ENCODE data around the gene CMTM8.

Gene CMTM8

GRCh38 chr3:32366638-32367397, 128.3 kb downstream of the CMTM8 start:
- no peak overlapping the region for H3K27ac ChIP-seq (ENCODE audit: low read depth, low read length)
- H3K4me1 ChIP-seq (ENCODE audit: control insufficient read depth, insufficient read depth, low read length): no peaks in the 10 kb centered on the region
- no peak overlapping the region for H3K4me3 ChIP-seq (ENCODE audit: low read length)
- no peaks in the 10 kb centered on the region for H3K36me3 ChIP-seq (ENCODE audit: control insufficient read depth, insufficient read depth, low read length)
- no peaks in the 10 kb centered on the region for H3K27me3 ChIP-seq (ENCODE audit: control insufficient read depth, insufficient read depth, low read length)
- H3K9ac ChIP-seq (ENCODE audit: low read length): no peak overlapping the region

- H3K27me3 ChIP-seq (ENCODE audit: control insufficient read depth, insufficient read depth, low read length): no peaks in the 10 kb centered on the region
- H3K9ac ChIP-seq (ENCODE audit: low read length): no peak overlapping the region
- H3K27ac ChIP-seq (ENCODE audit: low read depth, low read length): no peak overlapping the region
- no peaks in the 10 kb centered on the region for H3K36me3 ChIP-seq (ENCODE audit: control insufficient read depth, insufficient read depth, low read length)
- no peaks in the 10 kb centered on the region for H3K4me1 ChIP-seq (ENCODE audit: control insufficient read depth, insufficient read depth, low read length)
- no peak overlapping the region for H3K4me3 ChIP-seq (ENCODE audit: low read length)
These were observed 129.0 kb downstream of the CMTM8 start for GRCh38 chr3:32367442-32367841.

GRCh38 chr3:32371461-32372212, 133.2 kb downstream of the CMTM8 start:
- Histone ChIP-seq H3K36me3 (ENCODE audit: control insufficient read depth, insufficient read depth, low read length) (no peaks in the 10 kb centered on the region), H3K27ac (ENCODE audit: low read depth, low read length) (no peak overlapping the region)

GRCh38 chr3:32372213-32372490, 133.7 kb downstream of the CMTM8 start:
- H3K27ac ChIP-seq (ENCODE audit: low read depth, low read length): no peak overlapping the region
- no peaks in the 10 kb centered on the region for H3K4me1 ChIP-seq (ENCODE audit: control insufficient read depth, insufficient read depth, low read length)
- no peak overlapping the region for H3K9ac ChIP-seq (ENCODE audit: low read length)
- H3K27me3 ChIP-seq (ENCODE audit: control insufficient read depth, insufficient read depth, low read length): no peaks in the 10 kb centered on the region
- no peaks in the 10 kb centered on the region for H3K36me3 ChIP-seq (ENCODE audit: control insufficient read depth, insufficient read depth, low read length)
- no peak overlapping the region for H3K4me3 ChIP-seq (ENCODE audit: low read length)

More at GRCh38 chr3:32371461-32372212, 133.2 kb downstream of the CMTM8 start:
- H3K9ac ChIP-seq (ENCODE audit: low read length): no peak overlapping the region
- H3K4me1 ChIP-seq (ENCODE audit: control insufficient read depth, insufficient read depth, low read length): no peaks in the 10 kb centered on the region
- no peaks in the 10 kb centered on the region for H3K27me3 ChIP-seq (ENCODE audit: control insufficient read depth, insufficient read depth, low read length)
- H3K4me3 ChIP-seq (ENCODE audit: low read length): no peak overlapping the region

DNA sequence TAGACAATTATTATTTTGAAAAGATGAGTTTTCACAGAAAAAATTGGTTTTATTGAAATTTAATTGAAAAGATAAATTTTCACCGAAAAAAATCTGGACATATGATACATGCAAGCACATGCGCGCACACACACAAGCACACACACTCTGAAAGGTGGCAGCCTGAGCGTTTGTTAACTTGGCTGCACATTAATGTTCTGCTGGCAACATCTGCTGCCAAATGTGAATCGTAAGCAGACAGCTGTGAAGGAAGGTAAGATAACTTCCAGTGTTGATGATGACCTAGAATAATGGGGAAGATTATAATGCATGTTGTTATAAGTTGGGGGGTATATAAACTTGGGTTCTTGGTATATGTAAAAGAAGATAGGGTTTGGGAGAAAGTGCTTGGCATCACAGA, 134.8 kb downstream of the CMTM8 start:
- Histone ChIP-seq H3K4me3 (ENCODE audit: low read length) (no peak overlapping the region), H3K36me3 (ENCODE audit: control insufficient read depth, insufficient read depth, low read length) (no peaks in the 10 kb centered on the region), H3K27ac (ENCODE audit: low read depth, low read length) (no peak overlapping the region), H3K4me1 (ENCODE audit: control insufficient read depth, insufficient read depth, low read length) (no peaks in the 10 kb centered on the region), H3K9ac (ENCODE audit: low read length) (no peak overlapping the region), H3K27me3 (ENCODE audit: control insufficient read depth, insufficient read depth, low read length) (no peaks in the 10 kb centered on the region)

- H3K36me3 ChIP-seq (ENCODE audit: control insufficient read depth, insufficient read depth, low read length): no peaks in the 10 kb centered on the region
- H3K9ac ChIP-seq (ENCODE audit: low read length): no peak overlapping the region
- H3K4me1 ChIP-seq (ENCODE audit: control insufficient read depth, insufficient read depth, low read length): no peaks in the 10 kb centered on the region
- no peak overlapping the region for H3K27ac ChIP-seq (ENCODE audit: low read depth, low read length)
- H3K4me3 ChIP-seq (ENCODE audit: low read length): no peak overlapping the region
- no peaks in the 10 kb centered on the region for H3K27me3 ChIP-seq (ENCODE audit: control insufficient read depth, insufficient read depth, low read length)
These were observed 135.4 kb downstream of the CMTM8 start for GRCh38 chr3:32373844-32374243.

DNA sequence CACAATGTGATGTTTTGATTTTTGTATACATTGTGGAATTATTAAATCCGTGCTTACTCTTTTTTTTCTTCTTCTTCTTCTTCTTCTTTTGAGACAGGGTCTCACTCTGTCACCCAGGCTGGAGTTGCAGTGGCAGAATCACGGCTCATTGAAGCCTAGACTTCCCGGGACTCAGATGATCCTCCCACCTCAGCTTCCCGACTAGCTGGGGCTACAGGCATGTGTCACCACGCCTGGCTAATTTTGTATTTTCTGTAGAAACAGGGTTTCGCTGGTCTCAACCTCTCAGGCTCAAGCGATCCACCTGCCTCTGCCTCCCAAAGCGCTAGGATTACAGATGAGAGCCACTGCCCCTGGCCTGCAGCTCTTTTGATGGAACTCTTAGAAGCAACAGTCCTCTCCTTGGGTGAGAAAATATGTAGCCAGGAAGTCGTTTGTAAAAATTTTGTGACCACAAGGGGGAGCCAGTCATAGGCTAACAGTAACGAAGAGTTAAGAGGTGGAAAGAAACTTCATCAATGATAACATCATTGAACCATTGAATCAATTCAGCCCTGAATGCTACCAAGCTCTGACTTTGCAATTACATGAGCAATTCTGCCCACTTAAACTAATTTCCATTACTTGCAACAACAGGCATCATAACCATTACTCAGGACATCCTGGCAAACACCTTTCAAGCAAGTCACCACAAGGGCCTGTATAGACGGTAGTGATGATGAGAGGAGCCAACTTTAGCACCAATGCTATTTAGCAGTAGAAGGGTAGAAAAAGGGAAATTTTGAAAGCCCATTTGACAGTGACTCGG, 136.5 kb downstream of the CMTM8 start:
- H3K4me3 ChIP-seq (ENCODE audit: low read length): no peak overlapping the region
- H3K27ac ChIP-seq (ENCODE audit: low read depth, low read length): no peak overlapping the region
- no peaks in the 10 kb centered on the region for H3K4me1 ChIP-seq (ENCODE audit: control insufficient read depth, insufficient read depth, low read length)
- H3K9ac ChIP-seq (ENCODE audit: low read length): no peak overlapping the region
- H3K36me3 ChIP-seq (ENCODE audit: control insufficient read depth, insufficient read depth, low read length): no peaks in the 10 kb centered on the region
- H3K27me3 ChIP-seq (ENCODE audit: control insufficient read depth, insufficient read depth, low read length): no peaks in the 10 kb centered on the region

- Histone ChIP-seq H3K27me3 (ENCODE audit: control insufficient read depth, insufficient read depth, low read length) (no peaks in the 10 kb centered on the region), H3K4me3 (ENCODE audit: low read length) (no peak overlapping the region), H3K27ac (ENCODE audit: low read depth, low read length) (no peak overlapping the region), H3K9ac (ENCODE audit: low read length) (no peak overlapping the region), H3K4me1 (ENCODE audit: control insufficient read depth, insufficient read depth, low read length) (no peaks in the 10 kb centered on the region), H3K36me3 (ENCODE audit: control insufficient read depth, insufficient read depth, low read length) (no peaks in the 10 kb centered on the region)
These were observed 137.1 kb downstream of the CMTM8 start for GRCh38 chr3:32375596-32375930.

DNA sequence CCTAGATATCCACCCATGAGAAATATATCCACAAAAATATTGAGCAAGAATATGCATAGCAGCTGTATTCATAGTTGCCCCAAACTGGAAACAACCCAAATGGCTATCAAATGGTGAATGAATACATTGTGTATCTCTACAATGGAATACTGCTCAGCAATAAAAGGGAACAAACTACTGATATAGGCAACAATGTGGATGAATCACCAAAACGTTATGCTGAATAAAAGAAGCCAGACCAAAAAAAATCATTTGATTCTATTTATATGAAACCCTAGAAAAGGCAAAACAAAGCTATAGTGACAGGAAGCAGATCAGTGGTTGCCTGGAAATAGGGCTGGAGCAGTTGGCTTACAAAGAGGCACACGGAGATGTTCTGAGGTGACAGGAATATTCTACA, 137.6 kb downstream of the CMTM8 start:
- H3K9ac ChIP-seq (ENCODE audit: low read length): no peak overlapping the region
- no peaks in the 10 kb centered on the region for H3K4me1 ChIP-seq (ENCODE audit: control insufficient read depth, insufficient read depth, low read length)
- no peak overlapping the region for H3K4me3 ChIP-seq (ENCODE audit: low read length)
- H3K36me3 ChIP-seq (ENCODE audit: control insufficient read depth, insufficient read depth, low read length): no peaks in the 10 kb centered on the region
- no peak overlapping the region for H3K27ac ChIP-seq (ENCODE audit: low read depth, low read length)
- H3K27me3 ChIP-seq (ENCODE audit: control insufficient read depth, insufficient read depth, low read length): no peaks in the 10 kb centered on the region

GRCh38 chr3:32379831-32380500, 141.5 kb downstream of the CMTM8 start:
- H3K36me3 ChIP-seq (ENCODE audit: control insufficient read depth, insufficient read depth, low read length): no peaks in the 10 kb centered on the region
- H3K9ac ChIP-seq (ENCODE audit: low read length): no peak overlapping the region
- H3K4me3 ChIP-seq (ENCODE audit: low read length): no peak overlapping the region
- no peak overlapping the region for H3K27ac ChIP-seq (ENCODE audit: low read depth, low read length)
- H3K4me1 ChIP-seq (ENCODE audit: control insufficient read depth, insufficient read depth, low read length): no peaks in the 10 kb centered on the region
- no peaks in the 10 kb centered on the region for H3K27me3 ChIP-seq (ENCODE audit: control insufficient read depth, insufficient read depth, low read length)

DNA sequence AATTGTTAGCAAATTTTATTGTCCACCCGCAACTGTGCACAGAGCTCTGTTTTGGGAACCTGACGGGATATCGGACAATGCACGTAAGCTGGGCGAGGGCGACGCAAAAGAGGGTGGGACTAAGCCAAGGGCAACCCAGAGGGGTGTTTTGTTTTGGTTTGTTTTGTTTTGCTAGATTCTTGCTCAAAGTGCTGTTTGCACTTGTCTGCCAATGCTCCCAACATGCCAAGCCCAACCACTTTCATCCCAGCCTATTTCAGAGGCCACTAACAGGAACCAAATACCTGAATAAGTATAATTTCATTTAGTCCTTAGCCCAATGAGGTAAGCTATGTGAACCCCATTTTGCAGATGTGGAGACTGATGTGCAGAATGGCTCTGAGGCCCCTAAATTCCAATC, 143.4 kb downstream of the CMTM8 start:
- Histone ChIP-seq H3K4me1 (ENCODE audit: control insufficient read depth, insufficient read depth, low read length) (no peaks in the 10 kb centered on the region), H3K9ac (ENCODE audit: low read length) (no peak overlapping the region), H3K27me3 (ENCODE audit: control insufficient read depth, insufficient read depth, low read length) (no peaks in the 10 kb centered on the region), H3K27ac (ENCODE audit: low read depth, low read length) (no peak overlapping the region), H3K36me3 (ENCODE audit: control insufficient read depth, insufficient read depth, low read length) (no peaks in the 10 kb centered on the region), H3K4me3 (ENCODE audit: low read length) (no peak overlapping the region)

DNA sequence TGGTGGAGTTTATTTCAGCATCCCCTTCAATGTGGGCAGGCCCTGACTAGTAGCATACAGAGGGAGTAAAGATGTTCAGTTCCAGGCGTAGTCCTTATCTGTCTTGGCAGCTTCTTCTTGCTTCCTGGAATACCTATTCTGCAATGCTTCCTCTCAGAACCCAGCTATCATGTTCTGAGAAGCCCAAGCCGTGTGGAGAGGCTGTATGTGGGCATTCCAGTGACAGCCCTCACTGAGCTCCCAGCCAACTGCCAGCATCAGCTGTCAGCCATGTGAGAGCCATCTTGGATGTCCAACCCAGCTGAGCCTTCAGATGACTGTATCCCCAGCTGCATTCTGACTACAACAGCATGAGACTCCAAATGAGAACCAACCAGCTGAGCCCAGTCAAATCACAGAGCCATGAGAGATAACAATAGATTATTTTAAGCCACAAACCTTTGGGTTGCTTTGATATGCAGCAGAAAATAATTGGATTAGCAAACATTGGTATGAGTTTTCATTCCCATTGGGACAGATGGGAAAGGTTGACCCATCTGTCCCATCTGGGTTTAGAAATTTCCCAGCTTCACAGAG, 144.7 kb downstream of the CMTM8 start:
- Histone ChIP-seq H3K36me3 (ENCODE audit: control insufficient read depth, insufficient read depth, low read length) (no peaks in the 10 kb centered on the region), H3K4me3 (ENCODE audit: low read length) (no peak overlapping the region), H3K4me1 (ENCODE audit: control insufficient read depth, insufficient read depth, low read length) (no peaks in the 10 kb centered on the region), H3K9ac (ENCODE audit: low read length) (no peak overlapping the region), H3K27ac (ENCODE audit: low read depth, low read length) (no peak overlapping the region), H3K27me3 (ENCODE audit: control insufficient read depth, insufficient read depth, low read length) (no peaks in the 10 kb centered on the region)
